ENCODE measurements around the gene ZGLP1.

ZGLP1 gene

DNA sequence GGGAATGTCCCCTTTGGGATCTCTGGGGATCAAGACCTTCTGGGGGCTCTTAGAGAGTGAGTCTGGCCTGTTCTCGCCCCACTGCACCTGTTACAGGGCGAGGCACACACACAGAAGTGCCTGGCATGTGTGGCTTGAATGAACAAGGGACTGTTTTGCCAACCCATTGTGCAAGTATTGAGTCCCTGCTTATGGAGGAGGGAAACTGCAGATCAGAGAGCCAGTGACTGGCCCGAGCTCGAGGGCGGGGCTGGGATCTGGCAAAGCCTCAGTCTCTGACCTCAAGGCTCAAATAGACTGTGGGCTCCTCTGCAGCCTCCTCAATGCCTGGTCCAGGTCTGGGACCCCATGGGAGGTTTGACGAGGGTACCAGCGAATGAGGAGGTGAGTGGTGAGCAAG lies 18.2 kb upstream of the ZGLP1 start:
- no peak for DNase-seq (ENCODE audit: low read depth, low spot score)

DNA sequence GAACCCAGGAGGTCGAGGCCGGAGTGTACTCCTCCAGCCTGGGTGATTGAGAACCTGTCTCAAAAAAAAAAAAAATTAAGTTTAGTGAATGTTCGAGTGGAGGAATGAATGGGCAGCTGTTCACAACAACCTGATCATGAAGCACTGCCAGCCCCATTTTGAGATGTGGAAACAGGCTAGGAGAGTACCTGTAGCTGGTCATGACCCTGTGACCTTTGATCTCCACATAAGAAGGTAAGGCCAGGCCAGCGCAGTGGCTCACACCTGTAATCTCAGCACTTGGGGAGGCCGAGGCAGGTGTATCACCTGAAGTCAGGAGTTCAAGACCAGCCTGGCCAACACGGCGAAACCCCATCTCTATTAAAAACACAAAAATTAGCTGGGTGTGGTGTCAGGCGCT lies 16.1 kb upstream of the ZGLP1 start:
- DNase-seq (ENCODE audit: low read depth, low spot score), result no peak

DNA sequence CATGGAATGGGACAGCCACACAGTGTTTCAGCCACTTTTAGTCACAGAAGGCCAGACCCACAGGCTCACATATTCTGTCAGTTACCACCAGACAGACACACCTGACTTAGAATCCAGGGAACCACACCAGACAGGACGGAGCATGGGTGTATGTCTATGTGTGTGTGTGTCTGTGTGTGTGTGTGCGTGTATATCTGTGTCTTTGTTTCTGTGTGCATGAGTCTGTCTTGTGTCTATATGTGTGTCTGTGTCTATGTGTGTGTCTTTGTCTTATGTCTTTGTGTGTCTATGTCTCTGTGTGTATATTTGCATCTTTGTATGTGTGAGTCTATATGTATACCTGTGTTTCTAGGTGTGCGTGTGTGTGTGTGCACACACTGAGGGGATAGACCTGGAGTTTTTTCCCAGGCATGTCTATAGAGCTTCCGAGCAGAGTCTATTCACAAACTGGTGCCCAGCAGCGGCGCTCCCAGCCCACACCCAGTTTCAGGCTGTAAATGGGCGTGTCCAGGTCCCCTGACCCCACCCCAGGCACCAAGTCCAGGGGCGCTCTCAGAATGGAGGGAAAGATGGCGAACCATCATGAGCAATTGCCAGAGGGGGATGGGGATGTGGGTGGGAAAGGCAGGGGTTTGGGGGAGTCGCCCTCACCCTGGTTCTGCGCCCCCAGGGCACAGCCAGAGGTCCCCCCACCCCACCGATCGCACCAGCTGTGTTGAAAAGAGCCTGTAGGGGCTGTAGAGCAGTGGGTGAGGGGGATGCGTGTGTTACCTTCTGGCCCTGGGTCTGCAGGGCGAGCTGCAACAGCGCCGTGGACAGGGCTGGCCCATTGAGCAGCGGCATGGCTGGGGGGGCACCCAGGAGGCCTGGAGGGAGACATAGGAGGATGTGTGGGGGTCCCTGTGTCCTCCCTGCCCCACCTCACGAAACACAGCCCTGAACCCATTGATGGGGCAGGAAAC lies 12.5 kb upstream of the ZGLP1 start:
- no peak for DNase-seq (ENCODE audit: low read depth, low spot score)

DNA sequence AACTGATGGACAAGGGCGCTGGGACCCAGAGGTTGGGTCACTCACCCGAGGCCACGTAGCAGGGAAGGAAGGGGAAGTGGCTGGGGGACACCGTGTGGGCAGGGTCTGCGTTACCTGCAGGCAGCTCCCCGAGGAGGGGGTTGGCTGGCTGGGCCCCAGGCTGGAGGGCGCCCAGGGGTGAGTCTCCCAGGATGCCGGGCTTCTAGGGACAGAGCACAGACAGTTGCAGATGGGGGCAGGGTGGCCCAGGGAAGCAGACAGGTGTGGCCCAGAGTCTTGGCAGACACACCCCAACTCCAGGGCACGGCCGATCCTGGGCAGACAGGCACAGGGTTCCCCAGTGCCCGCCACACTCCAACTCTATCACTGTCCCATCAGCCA lies 11.8 kb upstream of the ZGLP1 start:
- DNase-seq (ENCODE audit: low read depth, low spot score), result no peak

DNA sequence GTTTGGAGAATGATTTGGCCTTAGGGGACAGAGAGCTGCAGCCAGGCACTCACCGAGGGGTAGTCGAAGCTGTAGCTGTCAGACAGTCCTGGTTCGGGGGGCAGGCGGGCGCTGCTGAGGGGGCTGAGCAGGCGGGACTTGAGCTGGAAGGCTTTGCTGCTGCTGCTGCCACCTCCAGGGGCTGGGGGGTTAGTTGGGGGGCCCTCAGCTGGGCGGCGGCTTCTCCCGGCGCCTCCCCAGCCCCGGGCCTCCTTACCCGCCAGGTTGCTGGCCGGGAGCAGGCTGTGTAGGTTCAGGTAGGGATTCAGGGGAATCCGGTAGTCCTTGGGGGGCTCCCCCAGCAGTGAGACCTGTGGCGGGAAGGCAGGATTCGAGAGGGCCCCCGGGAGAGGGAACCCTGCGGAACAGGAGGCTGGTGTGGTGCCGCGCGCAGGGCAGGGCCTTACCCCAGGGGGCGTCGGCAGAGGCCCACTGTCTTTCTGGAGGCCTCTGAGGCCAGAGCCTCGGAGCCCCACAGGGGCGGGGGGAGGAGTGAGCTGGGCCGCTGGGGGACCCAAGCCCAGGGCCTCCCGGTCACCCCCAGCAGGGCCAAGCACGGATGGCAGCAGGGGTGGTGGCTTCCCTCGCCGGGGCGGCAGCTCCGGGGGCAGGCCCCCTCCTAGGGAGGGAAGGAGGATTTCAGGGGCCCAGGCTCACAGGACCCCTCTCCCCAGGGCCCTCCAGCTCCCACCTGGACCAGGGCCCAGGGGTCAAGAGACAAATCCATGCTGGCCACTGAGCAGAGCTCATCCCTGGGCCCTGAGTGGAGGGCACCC lies 11.2 kb upstream of the ZGLP1 start:
- no peak for DNase-seq (ENCODE audit: low read depth, low spot score)

DNA sequence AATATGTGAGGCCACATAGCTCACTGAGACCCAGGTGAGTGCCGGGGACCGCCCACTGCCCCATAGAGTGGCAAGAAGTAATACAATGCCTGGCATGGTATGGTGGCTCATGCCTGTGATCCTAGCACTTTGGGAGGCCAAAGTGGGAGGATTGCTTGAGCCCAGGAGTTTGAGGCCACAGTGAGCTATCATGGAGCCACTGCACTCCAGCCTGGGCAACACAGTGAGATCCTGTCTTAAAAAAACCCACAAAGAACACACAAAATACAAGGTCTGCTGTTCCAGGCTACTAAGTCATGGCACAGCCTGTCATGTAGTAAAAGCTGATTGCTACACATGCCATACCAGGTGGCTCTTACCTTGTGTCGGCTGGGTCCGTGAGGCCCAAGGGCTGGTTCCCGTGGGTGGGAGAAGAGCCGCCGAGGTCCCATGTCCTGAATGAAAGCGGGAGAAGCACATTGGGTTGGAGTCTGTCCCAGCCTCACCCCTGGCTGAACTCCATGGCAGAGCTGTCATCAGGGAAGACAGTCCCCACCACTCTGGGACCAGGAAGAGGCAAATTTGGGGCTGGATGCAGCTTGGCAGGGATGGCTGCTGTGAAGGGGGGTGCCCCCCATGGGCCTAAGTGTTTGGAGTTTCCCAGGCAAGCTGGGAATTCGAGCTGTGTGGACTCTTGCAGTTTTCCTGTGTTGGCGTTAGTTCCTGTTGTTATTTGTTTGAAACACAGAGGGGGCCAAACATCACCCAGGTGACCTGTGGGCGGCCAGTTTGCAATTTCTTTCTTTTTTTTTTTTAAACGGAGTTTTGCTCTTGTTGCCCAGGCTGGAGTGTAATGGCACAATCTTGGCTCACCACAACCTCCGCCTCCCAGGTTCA lies 9.4 kb upstream of the ZGLP1 start:
- DNase-seq (ENCODE audit: low read depth, low spot score), result no peak

DNA sequence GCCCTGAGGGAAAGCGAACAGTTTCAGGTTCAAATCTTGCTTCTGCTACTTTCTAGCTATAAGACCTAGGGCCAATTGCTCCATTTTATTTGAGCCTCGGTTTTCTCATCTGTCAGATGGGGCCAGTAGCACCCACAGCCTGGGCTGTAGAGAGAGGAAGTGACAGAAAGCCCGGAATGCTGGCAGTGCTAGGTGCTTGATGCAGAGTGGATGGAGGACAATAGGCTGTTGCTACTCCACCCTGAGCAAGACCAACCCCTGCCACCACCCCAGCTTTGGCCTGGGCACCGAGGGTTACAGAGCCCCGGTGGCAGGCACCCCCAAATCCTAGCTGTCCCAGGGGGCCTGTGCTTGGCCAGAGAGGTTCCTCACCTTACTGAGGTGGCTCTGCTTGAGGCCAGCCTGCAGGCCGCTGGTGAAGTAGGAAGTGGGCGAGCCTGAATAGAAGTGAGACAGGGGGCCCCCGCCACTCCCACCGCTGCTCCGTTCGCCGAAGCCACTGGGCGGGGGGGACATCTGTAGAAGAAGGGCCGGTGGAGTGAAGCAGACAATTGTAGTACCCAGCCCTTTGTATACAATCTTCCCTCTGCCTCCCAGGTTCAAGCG lies 8.3 kb upstream of the ZGLP1 start:
- DNase-seq (ENCODE audit: low read depth, low spot score), result no peak

DNA sequence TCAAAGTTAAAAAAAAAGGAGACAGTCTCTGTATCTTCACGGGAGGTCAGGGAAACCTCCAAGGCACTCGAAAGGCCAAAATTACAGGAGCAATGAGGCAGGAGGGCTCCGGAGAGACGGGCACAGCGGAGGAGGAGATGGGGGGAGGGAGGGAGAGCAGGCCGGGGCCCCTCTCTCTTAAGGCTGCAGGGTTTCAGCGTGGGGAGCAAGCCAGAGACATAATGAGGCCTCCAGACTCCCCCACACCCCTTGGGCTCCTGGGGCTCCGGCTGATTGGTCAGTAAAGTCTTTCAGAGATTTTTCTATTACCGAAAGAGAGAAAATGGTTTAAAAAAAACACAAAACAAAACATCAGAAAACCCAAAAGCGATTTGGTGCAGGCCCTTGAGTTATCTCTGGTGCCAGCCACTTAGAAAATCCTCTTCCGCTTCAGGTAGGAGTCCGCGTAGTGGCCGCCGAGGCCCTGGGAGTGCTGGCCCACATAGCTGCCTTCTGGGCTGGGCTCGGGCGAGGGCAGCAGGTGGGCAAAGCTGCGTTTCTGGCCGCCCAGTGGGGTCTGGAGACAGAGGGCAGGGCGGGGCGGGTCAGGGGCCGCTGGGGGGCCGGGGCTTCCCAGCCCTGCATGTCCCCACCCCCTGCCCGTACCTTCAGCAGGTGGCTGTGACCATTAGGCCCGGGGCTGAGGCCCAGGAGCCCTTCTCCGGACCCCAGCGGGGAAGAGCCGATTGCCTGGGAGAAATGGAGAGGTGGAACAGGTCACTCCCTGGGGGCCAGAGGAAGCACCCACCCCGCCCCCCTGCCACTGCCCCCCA lies 7.6 kb upstream of the ZGLP1 start:
- no peak for DNase-seq (ENCODE audit: low read depth, low spot score)

DNA sequence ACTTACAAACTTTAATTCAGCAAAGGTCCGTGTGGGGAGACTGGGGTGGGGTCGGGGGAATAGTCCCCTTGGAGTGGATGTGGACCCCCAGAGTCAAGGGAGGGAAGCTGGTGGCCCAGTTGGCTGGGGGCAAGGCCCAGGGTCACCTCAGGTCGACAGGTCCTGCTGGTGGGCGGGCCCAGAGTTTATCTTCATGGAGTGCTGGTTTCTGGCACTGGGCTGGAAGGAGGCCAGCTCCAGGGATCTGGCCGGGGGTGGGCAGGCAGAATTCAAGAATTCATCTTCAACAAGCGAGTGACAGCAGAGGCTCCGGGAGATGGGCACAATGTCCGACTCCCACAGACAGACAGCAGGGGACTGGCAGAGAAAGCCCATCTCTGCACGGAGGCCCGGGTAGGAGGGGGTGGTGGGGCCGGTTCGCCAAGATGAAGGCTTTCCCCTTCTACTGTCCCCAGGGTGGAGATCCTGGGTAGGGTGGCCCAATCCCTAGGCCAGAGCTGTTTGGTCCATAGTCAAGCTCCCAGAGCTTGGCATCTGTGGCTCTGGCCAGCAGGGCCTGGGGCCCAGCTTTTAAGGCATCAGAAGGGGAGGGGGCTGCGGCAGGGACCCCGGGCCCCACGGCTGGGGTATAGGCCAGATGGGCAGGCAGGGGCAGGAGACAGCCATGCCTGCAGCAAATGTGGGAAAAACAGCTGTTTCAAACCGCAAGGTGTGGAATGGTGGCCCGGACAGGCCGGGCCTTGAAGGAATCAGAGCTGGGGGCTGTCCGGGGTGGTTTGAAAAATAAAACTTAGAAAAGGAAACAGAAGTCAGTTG lies 6.8 kb upstream of the ZGLP1 start:
- no peak for DNase-seq (ENCODE audit: low read depth, low spot score)

DNA sequence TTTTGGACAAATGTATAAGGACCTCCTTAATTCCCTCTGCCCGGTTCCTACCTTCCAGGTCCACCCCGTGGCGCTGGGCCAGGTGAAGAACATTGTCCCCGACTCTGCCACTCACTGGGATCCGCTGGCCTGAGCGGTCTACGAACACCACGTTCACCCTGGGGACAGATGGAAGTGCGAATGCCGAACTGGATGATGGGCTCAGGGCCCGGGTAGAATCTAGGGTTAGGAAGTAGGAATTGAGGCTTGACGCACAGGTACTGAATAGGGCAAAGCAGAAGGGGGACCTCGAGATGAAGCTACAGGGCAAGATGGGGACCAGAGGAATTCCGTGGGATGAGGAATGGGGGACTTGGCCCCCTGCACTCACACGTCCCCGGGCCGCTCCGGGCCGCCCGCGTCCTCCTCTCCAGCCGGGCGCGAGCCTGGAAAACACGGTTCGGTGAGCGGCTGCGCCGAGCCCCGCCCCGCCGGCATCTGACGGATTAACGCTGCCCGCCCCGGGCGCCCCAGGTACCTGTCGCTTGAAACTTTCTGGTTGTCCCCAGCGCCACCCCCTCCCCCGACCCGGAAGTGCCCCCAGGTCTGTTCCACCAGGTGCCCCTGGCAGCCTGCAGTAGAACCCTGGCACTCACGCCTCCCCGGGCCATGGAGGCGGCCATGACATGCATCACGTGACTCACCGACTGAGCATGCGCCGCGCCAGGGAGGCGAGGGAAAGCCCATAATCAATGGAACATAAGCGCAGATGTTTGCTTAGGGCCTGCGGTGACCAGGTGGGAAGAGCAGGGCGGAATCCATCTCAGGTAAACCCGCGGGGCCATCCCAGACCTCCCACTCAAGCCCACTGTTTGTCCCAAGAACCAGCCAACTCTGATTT lies 6.0 kb upstream of the ZGLP1 start, which contains the start of gene FDX2:
Gene FDX2 (minus strand): TSS at position 681 of the 880 bp plus-strand sequence. CDS start 19 bp downstream, at position 662.
- DNase-seq (ENCODE audit: low read depth, low spot score), result peak; percentile 55

DNA sequence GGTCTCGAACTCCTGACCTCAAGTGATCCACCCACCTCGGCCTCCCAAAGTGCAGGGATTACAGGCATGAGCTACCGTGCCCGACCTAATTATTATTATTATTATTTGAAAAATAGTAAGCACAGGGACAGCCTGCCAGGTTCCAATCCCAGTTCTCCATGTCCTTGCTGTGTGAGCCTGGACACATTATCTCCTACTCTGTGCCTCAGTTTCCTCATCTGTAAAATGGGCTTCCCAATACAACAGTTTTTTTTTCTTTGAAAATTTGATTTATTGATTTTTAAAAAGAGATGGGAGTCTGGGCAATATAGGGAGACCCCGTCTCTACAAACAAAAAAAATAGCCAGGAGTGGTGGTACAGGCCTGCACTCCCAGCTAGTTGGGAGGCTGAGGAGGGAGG lies 3.3 kb downstream of the ZGLP1 start:
- no peak for DNase-seq (ENCODE audit: low read depth, low spot score)

DNA sequence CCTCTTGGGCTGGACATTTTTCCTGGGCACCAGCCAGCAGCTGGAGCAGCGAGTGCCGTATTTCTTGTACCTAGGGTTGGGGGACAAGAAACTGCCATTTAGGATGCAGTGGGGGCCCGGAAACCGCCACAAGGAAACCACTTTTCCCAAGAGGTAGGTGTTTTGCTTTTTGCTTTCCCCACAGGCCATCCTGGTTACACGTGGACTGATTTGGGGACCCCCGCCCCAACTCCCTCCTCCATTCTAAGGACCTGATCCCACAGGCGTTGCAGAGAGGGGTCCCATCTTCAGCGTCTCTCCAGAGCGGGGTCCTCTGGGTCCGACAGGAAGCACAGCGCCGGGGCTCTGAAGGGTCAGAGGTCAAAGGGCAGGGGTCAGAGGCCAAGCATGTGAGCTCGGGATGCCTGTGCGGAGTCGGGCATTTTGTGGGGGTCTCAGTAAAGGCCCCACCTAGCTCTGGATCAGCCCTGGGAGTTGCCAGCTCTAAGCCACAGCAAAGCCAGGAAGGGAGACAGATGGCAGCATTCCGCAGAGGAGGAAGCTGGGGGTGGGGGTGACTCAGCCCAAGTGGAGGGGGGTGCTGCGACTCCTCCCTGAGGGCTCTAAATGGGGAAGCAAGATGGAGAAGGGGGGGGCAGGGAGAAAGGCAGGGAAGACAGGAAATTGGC lies 4.3 kb downstream of the ZGLP1 start:
- DNase-seq (ENCODE audit: low read depth, low spot score), result no peak

DNA sequence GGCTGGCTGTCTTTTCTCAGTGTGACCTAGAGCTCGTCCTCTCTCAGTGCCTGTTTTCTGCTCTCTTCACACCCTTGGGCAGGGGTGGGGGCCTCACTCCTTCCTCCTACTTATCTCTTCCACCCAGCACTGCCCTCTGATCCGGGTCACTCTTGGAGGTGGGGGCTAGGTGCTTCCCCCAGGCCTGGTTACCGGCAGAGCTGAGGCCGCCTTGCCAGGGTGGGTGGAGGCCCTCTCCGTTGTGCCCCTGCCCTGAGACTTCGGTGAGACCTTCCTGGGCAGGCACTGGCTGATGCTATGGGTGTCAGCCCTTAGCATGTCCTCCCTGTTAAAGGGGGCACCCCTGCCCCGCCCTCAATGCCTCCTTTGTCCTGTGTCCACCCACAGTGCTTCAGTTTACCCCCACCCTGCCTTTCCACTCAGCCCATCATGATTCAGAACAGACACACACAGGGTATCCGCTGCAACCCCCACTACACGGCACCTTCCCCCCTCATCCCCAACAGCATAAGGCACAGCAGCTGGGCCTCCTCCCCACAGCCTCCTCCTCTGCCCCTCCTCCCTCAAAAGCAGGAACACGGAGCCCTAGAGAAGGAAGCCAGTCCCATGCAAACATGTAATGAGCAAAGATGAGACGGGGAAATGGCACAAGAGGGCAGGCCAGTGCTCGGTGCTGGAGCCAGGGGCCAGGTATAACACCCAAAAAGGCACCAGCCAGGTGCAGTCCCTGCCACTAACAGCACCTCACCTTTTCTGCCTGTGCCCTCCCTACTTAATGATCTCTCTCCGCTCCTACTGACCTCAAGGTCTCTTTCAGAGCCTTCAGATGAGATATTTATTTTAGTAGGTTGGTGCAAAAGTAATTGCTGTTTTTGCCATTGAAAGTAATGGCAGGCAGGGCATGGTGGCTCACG lies 9.8 kb downstream of the ZGLP1 start:
- no peak for DNase-seq (ENCODE audit: low read depth, low spot score)

DNA sequence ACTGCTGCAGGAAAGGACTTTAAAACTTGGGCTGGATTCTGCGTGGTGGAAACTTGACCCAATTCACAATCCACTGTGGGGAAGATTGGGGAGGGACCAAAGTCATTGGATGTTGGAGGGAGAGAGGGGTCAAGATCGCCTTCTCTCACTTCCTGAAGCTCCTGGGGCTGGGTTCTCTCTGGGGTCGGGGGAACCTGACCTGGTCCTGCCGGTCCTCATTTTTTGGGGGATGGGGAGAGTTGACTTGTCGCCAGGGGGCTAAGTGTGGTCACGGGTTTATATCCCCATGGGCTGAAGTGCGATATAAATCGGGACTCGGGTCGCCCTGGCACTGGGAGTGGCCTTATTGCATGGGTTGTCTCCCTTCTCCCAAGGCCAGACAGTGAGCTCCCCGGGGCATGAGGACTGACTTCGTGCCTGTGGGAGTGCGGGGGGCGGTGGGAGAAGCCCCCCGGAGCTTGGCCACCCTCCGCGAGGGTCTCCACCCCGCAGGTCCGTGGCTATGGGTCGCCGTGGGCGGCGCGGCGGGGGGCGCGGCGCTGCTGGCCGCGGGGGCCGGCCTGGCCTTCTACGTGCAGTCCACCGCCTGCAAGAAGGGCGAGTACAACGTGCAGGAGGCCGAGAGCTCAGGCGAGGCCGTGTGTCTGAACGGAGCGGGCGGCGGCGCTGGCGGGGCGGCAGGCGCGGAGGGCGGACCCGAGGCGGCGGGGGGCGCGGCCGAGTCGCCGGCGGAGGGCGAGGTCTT lies 13.6 kb downstream of the ZGLP1 start:
- no peak for DNase-seq (ENCODE audit: low read depth, low spot score)

DNA sequence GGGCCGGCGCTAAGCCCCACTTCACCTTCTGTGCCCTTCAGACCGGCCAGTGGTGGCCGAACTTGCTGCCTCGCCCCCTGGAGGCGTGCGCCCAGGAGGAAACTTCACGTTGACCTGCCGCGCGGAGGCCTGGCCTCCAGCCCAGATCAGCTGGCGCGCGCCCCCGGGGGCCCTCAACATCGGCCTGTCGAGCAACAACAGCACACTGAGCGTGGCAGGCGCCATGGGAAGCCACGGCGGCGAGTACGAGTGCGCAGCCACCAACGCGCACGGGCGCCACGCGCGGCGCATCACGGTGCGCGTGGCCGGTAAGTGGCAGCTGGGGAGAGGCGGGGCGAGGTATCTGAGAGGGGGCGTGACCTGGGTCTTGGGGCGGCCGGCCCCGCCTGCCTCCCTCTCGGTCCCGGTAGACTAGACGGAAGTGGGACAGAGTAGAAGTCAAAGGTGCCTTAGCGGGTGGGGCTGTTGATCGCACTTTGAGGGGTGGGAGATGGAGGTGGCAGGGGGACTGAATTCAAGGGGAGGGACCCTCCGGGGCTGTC lies 14.2 kb downstream of the ZGLP1 start:
- no peak for DNase-seq (ENCODE audit: low read depth, low spot score)

DNA sequence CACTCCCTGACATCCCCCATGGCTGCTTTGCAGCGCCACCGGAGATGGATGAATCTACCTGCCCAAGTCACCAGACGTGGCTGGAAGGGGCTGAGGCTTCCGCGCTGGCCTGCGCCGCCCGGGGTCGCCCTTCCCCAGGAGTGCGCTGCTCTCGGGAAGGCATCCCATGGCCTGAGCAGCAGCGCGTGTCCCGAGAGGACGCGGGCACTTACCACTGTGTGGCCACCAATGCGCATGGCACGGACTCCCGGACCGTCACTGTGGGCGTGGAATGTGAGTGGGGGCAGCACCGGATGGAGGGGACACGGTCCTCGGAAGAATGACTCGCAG lies 15.3 kb downstream of the ZGLP1 start:
- no peak for DNase-seq (ENCODE audit: low read depth, low spot score)

Data from smooth muscle cell of the brain vasculature (primary cell).